Neural progenitor cell (in vitro differentiated cells): ENCODE results near the gene RPS16. TPM values are rescaled to one million over a fixed set of nuclear protein-coding genes. Genes with fewer than 3 reads are reported as not detected.

ENCODE experiments used
- DNase-seq: peaks from one replicate; pipeline ENCODE4 v3.0.0-alpha.2; 2016; ENCODE audit warnings: low spot score
- H2AFZ ChIP-seq: fragments of 200-600 bp; sonication (generic); replicated peaks from 2 replicates; pipeline ENCODE4 v1.6.1; 2016; ENCODE audit warnings: antibody characterized with exemption
- H3F3A ChIP-seq: fragments of 200-600 bp; sonication (generic); 2 replicates; pipeline ENCODE4 v1.6.1; 2016; ENCODE audit warnings: antibody characterized with exemption, low read depth
- H3K27ac ChIP-seq: fragments of 200-600 bp; sonication (generic); 2 replicates; pipeline ENCODE4 v1.5.1; 2016; ENCODE audit warnings: mild to moderate bottlenecking
- H3K27me3 ChIP-seq: fragments of 200-600 bp; sonication (generic); 2 replicates; pipeline ENCODE4 v1.6.1; 2016; ENCODE audit warnings: mild to moderate bottlenecking, moderate library complexity
- H3K36me3 ChIP-seq: fragments of 200-600 bp; sonication (generic); 2 replicates; pipeline ENCODE4 v1.5.1; 2016
- H3K4me1 ChIP-seq: fragments of 200-600 bp; sonication (generic); 2 replicates; pipeline ENCODE4 v1.6.1; 2016; ENCODE audit warnings: mixed run types
- H3K4me2 ChIP-seq: fragments of 200-600 bp; sonication (generic); 2 replicates; pipeline ENCODE4 v1.6.1; 2016
- H3K4me3 ChIP-seq: fragments of 200-600 bp; sonication (generic); 2 replicates; pipeline ENCODE4 v1.5.1; 2016
- H3K79me2 ChIP-seq: fragments of 200-600 bp; sonication (generic); 2 replicates; pipeline ENCODE4 v1.6.1; 2016; ENCODE audit warnings: low read depth
- H3K9ac ChIP-seq: fragments of 200-600 bp; sonication (generic); 2 replicates; pipeline ENCODE4 v1.6.1; 2016
- H3K9me3 ChIP-seq: fragments of 200-600 bp; sonication (generic); 2 replicates; pipeline ENCODE4 v1.5.1; 2016; ENCODE audit warnings: low read depth
- H4K20me1 ChIP-seq: fragments of 200-600 bp; sonication (generic); 2 replicates; pipeline ENCODE4 v1.6.1; 2016; ENCODE audit warnings: low read depth
- H3K27ac Mint-ChIP-seq: 3 replicates; pipeline ENCODE4 v1.8.0; 2021; ENCODE audit warnings: mixed read lengths
- H3K27me3 Mint-ChIP-seq: 2 replicates; pipeline ENCODE4 v1.8.0; 2022; ENCODE audit warnings: low read depth, mild to moderate bottlenecking, inconsistent platforms, moderate library complexity, mixed read lengths; ENCODE audit not compliant: insufficient read depth
- H3K36me3 Mint-ChIP-seq: 3 replicates; pipeline ENCODE4 v1.8.0; 2021; ENCODE audit warnings: mixed read lengths
- H3K4me1 Mint-ChIP-seq: 3 replicates; pipeline ENCODE4 v1.8.0; 2021; ENCODE audit warnings: mixed read lengths
- H3K4me3 Mint-ChIP-seq: 3 replicates; pipeline ENCODE4 v1.8.0; 2021; ENCODE audit warnings: mild to moderate bottlenecking, moderate library complexity, mixed read lengths
- H3K9me3 Mint-ChIP-seq: 3 replicates; pipeline ENCODE4 v1.8.0; 2020; ENCODE audit warnings: mixed read lengths
- EZH2 ChIP-seq: fragments of 200-600 bp; sonication (generic); IDR thresholded peaks from 2 replicates; pipeline ENCODE4 v1.6.1; 2017; ENCODE audit warnings: antibody characterized with exemption, mild to moderate bottlenecking, moderate library complexity
- EZH2phosphoT487 ChIP-seq: fragments of 200-600 bp; sonication (generic); IDR thresholded peaks from 2 replicates; pipeline ENCODE4 v1.6.1; 2017; ENCODE audit warnings: antibody characterized with exemption
- total RNA-seq: library from RNA; depleted of rRNA; stranded (reverse); fragments of >200 nt; gene quantifications from 2 replicates; pipeline ENCODE4 v1.2.3, GENCODE V29; 2015; ENCODE audit warnings: low replicate concordance
- TF ChIP-seq, protein P1 (sequence below): fragments of 200-600 bp; sonication (generic); IDR thresholded peaks from 2 replicates; pipeline ENCODE4 v1.5.1; 2017; ENCODE audit warnings: antibody characterized with exemption, mild to moderate bottlenecking

RPS16 gene
- total RNA-seq, 1 donor from 2014 or later = 94.8 TPM

DNA sequence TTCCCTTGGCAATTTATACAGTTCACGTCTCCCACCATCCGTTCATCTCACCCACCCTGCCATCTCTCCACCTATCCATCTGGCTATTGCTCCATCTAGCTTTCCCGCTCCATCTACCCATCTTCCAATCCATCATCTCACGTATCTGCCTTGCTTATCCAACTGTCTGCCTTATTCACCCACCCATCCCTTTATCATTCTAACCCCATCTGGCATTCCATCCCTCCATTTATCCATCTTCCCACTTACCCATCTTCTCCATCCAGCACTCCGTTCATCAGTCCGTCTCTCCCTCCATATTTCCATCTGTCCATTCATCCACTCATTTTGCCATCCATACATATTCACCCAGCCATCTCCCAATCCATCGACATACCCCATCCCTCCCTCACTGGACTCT, 10.0 kb downstream of the RPS16 start:
- no peak for TF ChIP-seq EZH2
- TF ChIP-seq EZH2phosphoT487 = no peak
- TF ChIP-seq, protein P1, sequence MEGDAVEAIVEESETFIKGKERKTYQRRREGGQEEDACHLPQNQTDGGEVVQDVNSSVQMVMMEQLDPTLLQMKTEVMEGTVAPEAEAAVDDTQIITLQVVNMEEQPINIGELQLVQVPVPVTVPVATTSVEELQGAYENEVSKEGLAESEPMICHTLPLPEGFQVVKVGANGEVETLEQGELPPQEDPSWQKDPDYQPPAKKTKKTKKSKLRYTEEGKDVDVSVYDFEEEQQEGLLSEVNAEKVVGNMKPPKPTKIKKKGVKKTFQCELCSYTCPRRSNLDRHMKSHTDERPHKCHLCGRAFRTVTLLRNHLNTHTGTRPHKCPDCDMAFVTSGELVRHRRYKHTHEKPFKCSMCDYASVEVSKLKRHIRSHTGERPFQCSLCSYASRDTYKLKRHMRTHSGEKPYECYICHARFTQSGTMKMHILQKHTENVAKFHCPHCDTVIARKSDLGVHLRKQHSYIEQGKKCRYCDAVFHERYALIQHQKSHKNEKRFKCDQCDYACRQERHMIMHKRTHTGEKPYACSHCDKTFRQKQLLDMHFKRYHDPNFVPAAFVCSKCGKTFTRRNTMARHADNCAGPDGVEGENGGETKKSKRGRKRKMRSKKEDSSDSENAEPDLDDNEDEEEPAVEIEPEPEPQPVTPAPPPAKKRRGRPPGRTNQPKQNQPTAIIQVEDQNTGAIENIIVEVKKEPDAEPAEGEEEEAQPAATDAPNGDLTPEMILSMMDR = no peak
- Histone ChIP-seq H3K4me1 (peaks cover 10% of the 10 kb centered on the region), H3F3A (peaks cover 34% of the 10 kb centered on the region), H3K9ac (no peak overlapping the region), H3K27me3 (no peaks in the 10 kb centered on the region), H2AFZ (no peak overlapping the region), H4K20me1 (peaks cover 10% of the 10 kb centered on the region), H3K36me3 (no peaks in the 10 kb centered on the region), H3K79me2 (no peaks in the 10 kb centered on the region), H3K27ac (no peak overlapping the region), H3K4me2 (no peak overlapping the region), H3K4me3 (no peak overlapping the region), H3K9me3 (no peaks in the 10 kb centered on the region)
- Mint-ChIP-seq H3K4me1 (peaks cover 24% of the 10 kb centered on the region), H3K27me3 (peaks cover 4% of the 10 kb centered on the region), H3K4me3 (no peak overlapping the region), H3K9me3 (no peaks in the 10 kb centered on the region), H3K36me3 (peaks cover 21% of the 10 kb centered on the region), H3K27ac (peak overlapping the region; percentile 8)
- no peak for DNase-seq

DNA sequence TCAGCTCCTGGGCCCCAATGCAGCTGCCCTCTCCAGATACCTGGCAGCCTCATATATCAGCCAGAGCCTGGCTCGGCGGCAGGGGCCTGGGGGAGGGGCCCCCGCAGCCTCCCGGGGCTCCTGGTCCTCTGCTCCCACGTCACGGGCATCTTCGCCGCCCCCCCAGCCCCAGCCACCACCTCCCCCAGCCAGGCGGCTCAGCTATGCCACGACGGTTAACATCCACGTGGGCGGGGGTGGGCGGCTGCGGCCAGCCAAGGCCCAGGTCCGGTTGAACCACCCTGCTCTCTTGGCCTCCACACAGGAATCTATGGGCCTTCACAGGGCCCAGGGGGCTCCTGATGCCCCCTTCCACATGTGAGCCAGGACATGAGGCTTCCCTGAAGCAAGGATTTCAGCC, 10.8 kb downstream of the RPS16 start:
- Histone ChIP-seq H3K9me3 (no peaks in the 10 kb centered on the region), H3K27ac (no peak overlapping the region), H3K4me3 (no peak overlapping the region), H3K9ac (no peak overlapping the region), H4K20me1 (peaks cover 10% of the 10 kb centered on the region), H3K79me2 (no peaks in the 10 kb centered on the region), H3F3A (peaks cover 30% of the 10 kb centered on the region), H3K36me3 (no peaks in the 10 kb centered on the region), H3K27me3 (no peaks in the 10 kb centered on the region), H3K4me2 (no peak overlapping the region), H3K4me1 (peaks cover 10% of the 10 kb centered on the region), H2AFZ (no peak overlapping the region)
- Mint-ChIP-seq H3K9me3 (no peaks in the 10 kb centered on the region), H3K4me3 (no peak overlapping the region), H3K27ac (no peak overlapping the region), H3K4me1 (peaks cover 24% of the 10 kb centered on the region), H3K36me3 (peaks cover 24% of the 10 kb centered on the region), H3K27me3 (peaks cover 4% of the 10 kb centered on the region)
- DNase-seq = no peak
- TF ChIP-seq EZH2 = no peak
- TF ChIP-seq, protein P1 = no peak
- TF ChIP-seq EZH2phosphoT487 = no peak

DNA sequence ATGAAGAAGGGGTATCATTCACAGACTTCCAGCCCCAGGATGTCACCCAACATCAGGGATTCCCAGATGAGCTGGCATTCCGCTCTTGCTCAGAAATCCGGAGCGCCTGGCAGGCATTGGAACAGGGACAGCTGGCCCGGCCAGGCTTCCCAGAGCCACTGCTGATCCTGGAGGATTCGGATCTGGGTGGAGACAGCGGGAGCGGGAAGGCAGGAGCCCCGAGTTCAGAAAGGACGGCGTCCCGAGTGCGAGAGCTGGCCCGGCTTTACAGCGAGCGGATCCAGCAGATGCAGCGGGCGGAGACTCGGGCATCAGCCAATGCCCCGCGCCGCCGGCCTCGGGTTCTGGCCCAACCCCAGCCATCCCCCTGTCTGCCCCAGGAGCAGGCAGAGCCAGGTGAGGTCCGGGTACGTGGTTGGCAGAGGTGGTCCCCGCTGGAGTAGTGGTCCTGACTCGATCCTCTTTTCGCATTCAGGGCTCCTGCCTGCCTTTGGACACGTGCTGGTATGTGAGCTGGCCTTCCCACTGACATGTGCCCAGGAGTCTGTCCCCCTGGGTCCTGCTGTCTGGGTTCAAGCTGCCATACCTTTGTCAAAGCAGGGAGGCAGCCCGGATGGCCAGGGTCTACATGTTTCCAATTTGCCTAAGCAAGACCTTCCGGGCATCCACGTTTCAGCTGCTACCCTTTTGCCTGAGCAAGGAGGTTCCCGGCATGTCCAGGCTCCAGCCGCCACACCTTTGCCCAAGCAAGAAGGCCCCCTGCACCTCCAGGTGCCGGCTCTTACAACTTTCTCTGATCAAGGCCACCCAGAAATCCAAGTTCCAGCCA, 12.3 kb downstream of the RPS16 start:
- Mint-ChIP-seq H3K36me3 (peaks cover 28% of the 10 kb centered on the region), H3K27ac (no peak overlapping the region), H3K4me1 (peaks cover 16% of the 10 kb centered on the region), H3K9me3 (no peaks in the 10 kb centered on the region), H3K4me3 (peak overlapping the region; percentile 60), H3K27me3 (peaks cover 4% of the 10 kb centered on the region)
- DNase-seq = no peak
- Histone ChIP-seq H3F3A (peaks cover 16% of the 10 kb centered on the region), H3K9me3 (no peaks in the 10 kb centered on the region), H3K36me3 (no peaks in the 10 kb centered on the region), H3K4me2 (no peak overlapping the region), H4K20me1 (peaks cover 10% of the 10 kb centered on the region), H3K9ac (no peak overlapping the region), H3K27ac (no peak overlapping the region), H3K4me3 (no peak overlapping the region), H3K79me2 (no peaks in the 10 kb centered on the region), H3K4me1 (peaks cover 3% of the 10 kb centered on the region), H2AFZ (no peak overlapping the region), H3K27me3 (no peaks in the 10 kb centered on the region)
- TF ChIP-seq EZH2phosphoT487 = no peak
- TF ChIP-seq EZH2 = no peak
- TF ChIP-seq, protein P1 = no peak
